Ovary (tissue), 9 donors: Measurements from ENCODE around the gene RNF182. TPM values are rescaled to one million over a fixed set of nuclear protein-coding genes. Genes with fewer than 3 reads are reported as not detected.

Experiments used
- DNase-seq, 5 donors: peaks; one replicate each; pipeline ENCODE4 v3.0.0-alpha.2; 2019 to 2020
- H3K27ac ChIP-seq, 2 donors: fragments of 200-600 bp; one replicate each; pipeline versions ENCODE4 v1.5.1 to v1.8.0; 2019 to 2022
- H3K27me3 ChIP-seq: fragments of 200-600 bp; one replicate; pipeline ENCODE4 v1.8.0; 2022
- H3K36me3 ChIP-seq: fragments of 200-600 bp; sonication (generic); one replicate; pipeline ENCODE4 v1.5.1; 2019
- H3K4me1 ChIP-seq: one replicate; pipeline ENCODE4 v1.8.1; 2013; ENCODE audit warnings: mild to moderate bottlenecking, moderate library complexity; ENCODE audit not compliant: insufficient read depth
- H3K4me3 ChIP-seq: fragments of 200-600 bp; sonication (generic); one replicate; pipeline ENCODE4 v1.5.1; 2017
- H3K9me3 ChIP-seq, 2 donors: fragments of 200-600 bp in 1 of 2; sonication (generic) in 1 of 2; one replicate each; pipeline versions ENCODE4 v1.5.1 to v1.8.1; 2013 to 2019; ENCODE audit warnings: mild to moderate bottlenecking in 1 of 2, moderate library complexity in 1 of 2
- EP300 ChIP-seq: sonication (generic); formaldehyde crosslinking; IDR thresholded peaks from one replicate; pipeline ENCODE4 v1.6.1; 2017; ENCODE audit warnings: antibody characterized with exemption
- POLR2A ChIP-seq: fragments of 450-650 bp; IDR thresholded peaks from one replicate; pipeline ENCODE4 v1.6.1; 2017; ENCODE audit warnings: antibody characterized with exemption, mild to moderate bottlenecking, moderate library complexity
- whole genome bisulfite sequencing, 3 donors: extraction: QIAGEN DNeasy Blood & Tissue Kit in 1 of 3; methylation state at CpG; one replicate each; pipeline versions ENCODE4 v1.1.5 to v1.1.7; 2013 to 2017; 5-methylcytosine and 5-hydroxymethylcytosine counted together
- intact Hi-C, 4 donors: fragments of 100-400 bp; cut with DNase I; formaldehyde crosslinking; loops; one replicate each; pipeline versions ENCODE4 v1.11.0 to v1.15.1; 2022 to 2023
- polyA plus RNA-seq, 2 donors: library from polyadenylated mRNA; stranded (reverse); fragments of 200-250 nt in 1 of 2; fragments of 350-450 nt in 1 of 2; fragmentation: Illumina TruSeq in 1 of 2; extraction: RNeasy Lipid Tissue Mini Kit (QIAGEN cat#74804) in 1 of 2; gene quantifications; one replicate each; pipeline ENCODE4 v1.2.3, GENCODE V29; 2013 to 2014
- total RNA-seq, 7 donors: library from RNA; depleted of rRNA in 2 of 7; stranded (reverse); fragments of >200 nt in 2 of 7; fragmentation: NEBNext Ultra II Directional in 3 of 7; extraction: Animal tissue kit (Norgen Biotek cat#: 25700) in 3 of 7; gene quantifications; one replicate each; pipeline versions ENCODE4 v1.1.0 to v1.2.4, GENCODE V29; 2016 to 2023
- TF ChIP-seq, protein P1 (sequence below), 3 donors: fragments of 450-650 bp in 2 of 3; fragments of 200-600 bp in 1 of 3; IDR thresholded peaks; one replicate each; pipeline versions ENCODE4 v1.5.1 to v1.8.0; 2016 to 2022; ENCODE audit warnings: antibody characterized with exemption in 3 of 3, mild to moderate bottlenecking in 1 of 3
- donor health status: DM: no; HTN: no; CAD: no; lungs with moderate emphysema.
- donor health status: DM: no; HTN: no; CAD: no.
- donor health status: Bipolar disorder and iron deficiency.
- donor health status: DM: yes; HTN: yes; CAD: no.
- donor health status: DM: no; HTN: no; CAD: no.
- donor health status: DM: yes; HTN: yes; CAD: no.

The RNF182 gene
- total and polyA plus RNA-seq, 9 donors, result 0.42 to 3.9 (median 0.93) TPM; not detected in 1

DNA sequence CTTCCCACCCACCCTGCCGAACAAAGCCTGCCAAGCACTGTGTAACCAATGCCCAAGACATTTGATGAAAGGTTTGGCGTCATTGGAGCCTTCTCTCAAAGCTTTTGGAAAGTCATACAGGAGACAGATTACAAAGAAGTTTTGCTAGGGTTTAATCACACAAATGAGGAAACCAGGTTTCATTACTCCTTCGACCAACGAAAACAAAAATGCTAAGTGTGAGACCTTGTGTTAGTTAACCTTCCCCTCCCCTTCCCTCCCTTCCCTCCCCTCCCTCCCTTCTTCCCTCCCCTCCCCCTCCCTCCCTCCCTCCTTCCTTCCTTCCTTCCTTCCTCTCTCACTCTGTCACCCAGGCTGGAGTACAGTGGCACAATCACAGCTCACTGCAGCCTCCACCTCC lies 96.7 kb downstream of the RNF182 start:
- intact Hi-C loops, result no loop called here
- TF ChIP-seq, protein P1, sequence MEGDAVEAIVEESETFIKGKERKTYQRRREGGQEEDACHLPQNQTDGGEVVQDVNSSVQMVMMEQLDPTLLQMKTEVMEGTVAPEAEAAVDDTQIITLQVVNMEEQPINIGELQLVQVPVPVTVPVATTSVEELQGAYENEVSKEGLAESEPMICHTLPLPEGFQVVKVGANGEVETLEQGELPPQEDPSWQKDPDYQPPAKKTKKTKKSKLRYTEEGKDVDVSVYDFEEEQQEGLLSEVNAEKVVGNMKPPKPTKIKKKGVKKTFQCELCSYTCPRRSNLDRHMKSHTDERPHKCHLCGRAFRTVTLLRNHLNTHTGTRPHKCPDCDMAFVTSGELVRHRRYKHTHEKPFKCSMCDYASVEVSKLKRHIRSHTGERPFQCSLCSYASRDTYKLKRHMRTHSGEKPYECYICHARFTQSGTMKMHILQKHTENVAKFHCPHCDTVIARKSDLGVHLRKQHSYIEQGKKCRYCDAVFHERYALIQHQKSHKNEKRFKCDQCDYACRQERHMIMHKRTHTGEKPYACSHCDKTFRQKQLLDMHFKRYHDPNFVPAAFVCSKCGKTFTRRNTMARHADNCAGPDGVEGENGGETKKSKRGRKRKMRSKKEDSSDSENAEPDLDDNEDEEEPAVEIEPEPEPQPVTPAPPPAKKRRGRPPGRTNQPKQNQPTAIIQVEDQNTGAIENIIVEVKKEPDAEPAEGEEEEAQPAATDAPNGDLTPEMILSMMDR (IDR thresholded peaks at IDR 0.05), result no peak
- no peak for TF ChIP-seq EP300
- Histone ChIP-seq H3K9me3 (no peaks in the 10 kb centered on the region), H3K36me3 (no peaks in the 10 kb centered on the region), H3K27ac (no peak overlapping the region), H3K27me3 (no peaks in the 10 kb centered on the region), H3K4me1 (no peaks in the 10 kb centered on the region), H3K4me3 (no peak overlapping the region)
- 40 to 51% (median 45%) methylated on average over 4 of the region's 4 CpGs for WGBS, 3 donors
- no peak for DNase-seq

- no peak overlapping the region for H3K4me3 ChIP-seq
- intact Hi-C loops, result no loop called here
- TF ChIP-seq, protein P1 (IDR thresholded peaks at IDR 0.05), result no peak
- TF ChIP-seq POLR2A (no peak), EP300 (no peak)
- 82 to 86% (median 84%) methylated on average over 5 of the region's 5 CpGs for WGBS, 3 donors
- no peaks in the 10 kb centered on the region for H3K9me3 ChIP-seq
- H3K27ac ChIP-seq, result no peak overlapping the region
- no peak for DNase-seq
- H3K27me3 ChIP-seq, result no peaks in the 10 kb centered on the region
- no peaks in the 10 kb centered on the region for H3K4me1 ChIP-seq
- H3K36me3 ChIP-seq, result no peaks in the 10 kb centered on the region
Measured at GRCh38 chr6:14022673-14023072, 97.9 kb downstream of the RNF182 start.

DNA sequence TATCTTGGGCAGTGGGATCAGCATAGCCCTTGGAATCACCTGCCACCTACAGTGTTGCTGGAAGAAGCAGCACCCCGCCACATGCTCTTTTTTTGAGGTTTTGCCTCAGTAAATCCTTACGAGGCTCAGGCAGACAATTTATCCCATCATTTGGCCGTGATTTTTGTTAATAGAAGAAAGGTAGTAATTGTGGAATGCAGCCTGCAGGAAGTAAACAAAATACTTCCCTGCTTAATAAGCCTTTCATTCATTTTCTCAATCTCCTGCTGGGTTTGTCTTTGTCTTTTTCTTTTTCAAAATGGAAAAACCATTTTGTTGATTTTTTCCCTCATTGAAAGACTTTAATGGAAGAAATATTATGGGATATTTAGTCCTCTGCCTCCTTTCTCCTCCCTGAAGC lies 99.1 kb downstream of the RNF182 start:
- intact Hi-C loops, result no loop called here
- H3K27me3 ChIP-seq, result no peaks in the 10 kb centered on the region
- 44 to 52% (median 51%) methylated on average over 3 of the region's 3 CpGs for WGBS, 3 donors
- H3K27ac ChIP-seq, result no peak overlapping the region
- H3K9me3 ChIP-seq, result no peaks in the 10 kb centered on the region
- H3K4me1 ChIP-seq, result no peaks in the 10 kb centered on the region
- H3K4me3 ChIP-seq, result no peak overlapping the region
- TF ChIP-seq, protein P1 (IDR thresholded peaks at IDR 0.05), result no peak
- TF ChIP-seq POLR2A (no peak), EP300 (no peak)
- H3K36me3 ChIP-seq, result no peaks in the 10 kb centered on the region
- no peak for DNase-seq

DNA sequence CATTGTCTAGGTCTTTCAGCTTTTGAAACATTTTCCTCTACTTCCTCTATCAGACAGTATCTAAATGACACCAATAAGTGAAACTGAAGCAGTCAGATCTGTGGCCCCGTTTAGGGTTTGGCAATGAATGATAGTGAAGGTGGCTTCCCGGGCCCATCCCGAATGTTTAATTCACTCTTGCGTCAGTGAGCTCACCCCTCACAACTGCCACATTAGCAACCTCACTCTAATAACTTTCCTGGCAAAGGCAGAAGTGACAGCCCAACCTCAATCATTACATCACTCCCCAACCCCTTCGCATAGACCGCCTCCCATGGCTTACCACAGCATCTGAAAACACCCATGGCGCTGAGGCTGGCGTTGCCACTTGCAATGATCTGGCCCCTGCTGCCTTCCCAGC lies 100.4 kb downstream of the RNF182 start:
- H3K9me3 ChIP-seq, result no peaks in the 10 kb centered on the region
- no peaks in the 10 kb centered on the region for H3K4me1 ChIP-seq
- DNase-seq, result no peak
- no peak overlapping the region for H3K4me3 ChIP-seq
- WGBS, 3 donors, result 88 to 91% (median 90%) methylated on average over 8 of the region's 8 CpGs
- no peak overlapping the region for H3K27ac ChIP-seq
- H3K27me3 ChIP-seq, result no peaks in the 10 kb centered on the region
- intact Hi-C loops, result no loop called here
- no peaks in the 10 kb centered on the region for H3K36me3 ChIP-seq
- TF ChIP-seq POLR2A (no peak), EP300 (no peak)
- TF ChIP-seq, protein P1 (IDR thresholded peaks at IDR 0.05), result no peak
